T-helper 1 cell treated with Interleukin-12 subunit alpha and Interleukin-12 subunit beta and Interleukin-4 antibody, amounts not matched to agents 30 μg/mL and 1 μg/mL, for 36 hours (primary cell): ENCODE data around the gene DNAJB14.

Source experiments
- H3K27ac Mint-ChIP-seq: one replicate; pipeline ENCODE4 v1.8.0; 2021; ENCODE audit warnings: mild to moderate bottlenecking, mixed read lengths
- H3K27me3 Mint-ChIP-seq: one replicate; pipeline ENCODE4 v1.8.0; 2021; ENCODE audit warnings: low read depth, mixed read lengths
- H3K36me3 Mint-ChIP-seq: one replicate; pipeline ENCODE4 v1.8.0; 2021; ENCODE audit warnings: low read depth, mixed read lengths
- H3K4me1 Mint-ChIP-seq: one replicate; pipeline ENCODE4 v1.8.0; 2021; ENCODE audit warnings: low read depth, mixed read lengths
- H3K4me3 Mint-ChIP-seq: one replicate; pipeline ENCODE4 v1.8.0; 2021; ENCODE audit warnings: mild to moderate bottlenecking, moderate library complexity, mixed read lengths
- H3K9me3 Mint-ChIP-seq: one replicate; pipeline ENCODE4 v1.8.0; 2021; ENCODE audit warnings: mixed read lengths

Gene DNAJB14

DNA sequence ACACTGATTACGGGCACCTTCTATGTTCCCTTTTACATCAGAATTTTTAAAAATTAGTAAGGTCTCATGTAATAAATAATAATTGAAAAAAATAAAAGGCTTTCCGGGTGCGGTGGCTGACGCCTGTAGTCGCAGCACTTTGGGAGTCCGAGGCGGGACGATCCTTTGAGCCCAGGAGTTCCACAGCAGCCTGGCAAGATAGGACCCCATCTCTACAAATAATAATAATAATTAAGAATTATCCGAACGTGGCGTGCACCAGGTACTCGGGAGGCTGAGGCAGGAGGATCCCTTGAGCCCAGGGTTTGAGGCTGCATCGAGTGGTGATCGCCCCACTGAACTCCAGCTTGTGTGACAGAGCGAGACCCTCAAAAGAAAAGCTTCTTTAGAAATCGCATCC, 51.4 kb downstream of the DNAJB14 start:
- Mint-ChIP-seq H3K4me1 (peaks cover 31% of the 10 kb centered on the region), H3K27ac (peak overlapping the region; percentile 81), H3K9me3 (no peaks in the 10 kb centered on the region), H3K4me3 (no peak overlapping the region), H3K36me3 (peaks cover 10% of the 10 kb centered on the region), H3K27me3 (no peaks in the 10 kb centered on the region)

DNA sequence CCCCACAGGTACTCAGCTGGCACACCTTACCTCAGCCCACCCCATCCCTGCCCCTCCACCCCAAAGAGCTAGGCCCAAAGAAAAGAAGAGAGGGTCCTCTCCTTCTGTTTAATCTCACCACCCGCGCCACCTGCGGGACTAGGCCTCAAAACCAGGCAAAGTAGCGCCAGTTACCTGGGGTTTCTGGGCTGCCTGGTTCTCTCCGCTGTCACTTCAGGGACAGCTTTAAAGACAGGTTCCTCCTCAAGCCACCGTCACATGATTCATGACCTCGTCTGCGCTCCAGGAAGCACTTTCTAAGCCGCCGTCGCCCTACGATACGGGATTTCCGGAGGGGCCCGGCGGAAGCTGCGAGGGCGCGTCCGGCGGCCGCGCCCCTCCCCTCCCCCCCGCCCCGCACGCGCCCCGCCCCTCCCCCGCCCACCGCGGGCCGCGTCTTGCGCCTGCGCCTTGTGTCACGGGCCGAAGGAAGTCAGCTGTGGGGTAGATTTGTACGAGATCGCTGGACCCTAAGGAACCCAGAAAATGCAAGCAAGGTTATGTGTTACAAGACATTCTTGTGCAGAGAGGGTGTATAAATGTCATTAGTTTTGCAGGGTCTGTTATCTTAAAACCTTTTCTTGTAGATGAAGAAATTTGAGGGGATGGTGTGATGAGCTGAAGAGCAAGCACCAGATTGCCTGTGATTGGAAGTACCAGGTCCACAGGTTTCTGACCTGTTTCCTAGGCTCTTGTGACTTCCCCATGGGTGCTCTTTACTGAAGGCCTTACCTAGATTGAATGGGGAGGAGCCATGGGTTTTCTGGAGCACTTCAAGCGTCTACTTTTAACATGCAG, 52.0 kb downstream of the DNAJB14 start, which contains the start of gene LAMTOR3:
LAMTOR3 (minus strand) TSS at position 267 of the 837 bp plus-strand sequence. CDS start 464 bp downstream, outside the sequence.
- Mint-ChIP-seq H3K27me3 (no peaks in the 10 kb centered on the region), H3K36me3 (peaks cover 9% of the 10 kb centered on the region), H3K4me3 (peak within 1 kb of the TSS; percentile 97), H3K9me3 (no peaks in the 10 kb centered on the region), H3K27ac (peak within 1 kb of the TSS; percentile 97), H3K4me1 (peaks cover 31% of the 10 kb centered on the region)

DNA sequence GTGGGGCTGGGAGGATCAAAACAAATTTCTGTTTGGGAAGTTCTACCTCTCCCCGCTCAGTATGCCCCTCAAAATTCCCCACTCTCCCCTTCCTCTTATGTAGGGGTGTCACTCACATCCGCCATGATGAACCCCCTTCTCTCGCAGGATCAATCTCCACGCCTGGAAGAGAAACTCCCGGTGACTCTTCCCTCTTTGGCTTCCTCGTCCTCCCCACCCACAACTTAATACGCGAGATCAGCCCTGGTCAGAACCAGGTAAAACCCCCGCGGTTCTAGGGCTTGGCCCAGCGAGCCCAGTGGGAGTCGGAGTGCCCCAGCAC, 52.6 kb downstream of the DNAJB14 start:
- Mint-ChIP-seq H3K4me1 (peaks cover 31% of the 10 kb centered on the region), H3K4me3 (peak overlapping the region; percentile 97), H3K27ac (peak overlapping the region; percentile 97), H3K36me3 (peaks cover 11% of the 10 kb centered on the region), H3K9me3 (no peaks in the 10 kb centered on the region), H3K27me3 (no peaks in the 10 kb centered on the region)

DNA sequence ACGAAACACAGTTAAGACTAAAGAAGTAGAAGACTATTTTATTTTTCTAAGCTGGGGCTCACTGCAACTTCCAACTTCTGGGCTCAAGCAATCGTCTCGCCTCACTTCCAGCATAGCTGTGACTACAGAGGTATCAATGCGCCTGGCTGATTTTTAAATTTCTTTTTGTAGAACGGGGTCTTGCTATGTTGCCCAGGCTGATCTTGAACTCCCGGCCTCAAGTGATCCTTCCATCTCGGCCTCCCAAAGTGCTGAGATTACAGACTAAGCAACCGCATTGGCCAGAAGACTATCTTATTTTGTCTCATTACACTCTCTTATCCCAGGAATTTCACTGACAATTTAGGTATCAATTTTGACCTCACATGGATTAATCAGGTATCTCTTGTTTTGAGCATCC, 53.4 kb downstream of the DNAJB14 start:
- peaks cover 11% of the 10 kb centered on the region for H3K36me3 Mint-ChIP-seq
- H3K27me3 Mint-ChIP-seq = no peaks in the 10 kb centered on the region
- H3K4me3 Mint-ChIP-seq = peak overlapping the region; percentile 97
- no peaks in the 10 kb centered on the region for H3K9me3 Mint-ChIP-seq
- H3K4me1 Mint-ChIP-seq = peaks cover 31% of the 10 kb centered on the region
- H3K27ac Mint-ChIP-seq = peak overlapping the region; percentile 97

DNA sequence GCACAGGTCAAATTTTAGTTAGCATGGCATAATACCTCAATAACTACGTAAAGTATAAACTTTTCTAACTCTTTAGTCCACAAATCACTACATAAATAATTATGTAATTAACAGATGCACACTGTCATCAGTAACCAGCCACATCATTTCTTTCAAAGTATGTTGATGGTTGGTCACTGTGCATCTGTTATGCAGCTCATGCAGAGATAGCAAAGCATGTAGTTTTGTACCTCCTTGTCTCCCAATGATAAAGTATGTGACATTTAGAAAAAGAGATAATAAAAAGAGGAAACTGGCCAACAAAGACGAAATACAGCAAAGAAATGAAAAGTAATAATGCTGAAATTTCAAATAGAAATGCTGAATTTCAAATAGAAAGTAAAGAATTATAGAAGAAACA, 55.1 kb downstream of the DNAJB14 start:
- no peak overlapping the region for H3K4me3 Mint-ChIP-seq
- no peak overlapping the region for H3K27ac Mint-ChIP-seq
- H3K9me3 Mint-ChIP-seq = no peaks in the 10 kb centered on the region
- no peaks in the 10 kb centered on the region for H3K27me3 Mint-ChIP-seq
- peaks cover 9% of the 10 kb centered on the region for H3K36me3 Mint-ChIP-seq
- H3K4me1 Mint-ChIP-seq = peaks cover 33% of the 10 kb centered on the region

DNA sequence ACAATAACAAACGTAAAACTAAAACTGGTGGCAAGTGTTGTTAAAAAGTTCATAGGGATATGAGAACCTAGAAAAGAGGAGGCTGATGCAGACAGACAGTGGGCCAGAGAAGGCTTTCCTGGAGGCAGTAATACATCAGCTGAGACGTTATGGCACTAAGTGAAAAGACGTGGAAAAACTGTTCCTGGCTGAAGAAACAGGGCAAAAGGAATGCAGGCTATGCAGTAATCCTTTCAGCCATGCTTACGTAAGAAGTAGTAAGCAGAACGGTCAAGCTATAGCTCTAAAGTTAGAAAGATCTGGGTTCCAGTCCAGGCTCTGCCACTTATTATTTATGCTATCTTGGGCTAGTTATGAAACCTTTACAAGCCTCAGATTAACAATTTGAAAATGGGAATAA, 58.6 kb downstream of the DNAJB14 start:
- Mint-ChIP-seq H3K4me3 (no peak overlapping the region), H3K27ac (no peak overlapping the region), H3K27me3 (no peaks in the 10 kb centered on the region), H3K9me3 (no peaks in the 10 kb centered on the region), H3K4me1 (peaks cover 12% of the 10 kb centered on the region), H3K36me3 (peaks cover 4% of the 10 kb centered on the region)

DNA sequence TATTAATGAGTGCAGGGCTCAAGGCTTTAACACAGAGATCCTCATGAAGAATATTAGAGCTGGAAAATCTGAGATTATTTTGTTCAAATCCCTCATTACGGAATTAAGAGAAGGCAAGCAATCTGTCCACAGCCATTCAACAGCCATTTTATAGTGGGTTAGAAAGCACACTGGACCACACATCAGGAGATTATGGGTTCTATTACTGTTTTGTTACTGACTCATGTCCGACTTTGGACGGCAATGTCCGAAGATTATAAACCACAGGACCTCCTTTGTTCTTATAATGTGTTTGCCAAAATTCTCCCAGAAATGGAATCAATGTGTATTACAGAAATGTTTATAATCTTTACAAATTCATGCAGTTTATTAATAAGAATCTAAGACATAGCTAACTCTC, 60.3 kb downstream of the DNAJB14 start:
- Mint-ChIP-seq H3K27ac (no peak overlapping the region), H3K4me1 (peaks cover 5% of the 10 kb centered on the region), H3K36me3 (peaks cover 8% of the 10 kb centered on the region), H3K4me3 (no peak overlapping the region), H3K9me3 (no peaks in the 10 kb centered on the region), H3K27me3 (no peaks in the 10 kb centered on the region)

DNA sequence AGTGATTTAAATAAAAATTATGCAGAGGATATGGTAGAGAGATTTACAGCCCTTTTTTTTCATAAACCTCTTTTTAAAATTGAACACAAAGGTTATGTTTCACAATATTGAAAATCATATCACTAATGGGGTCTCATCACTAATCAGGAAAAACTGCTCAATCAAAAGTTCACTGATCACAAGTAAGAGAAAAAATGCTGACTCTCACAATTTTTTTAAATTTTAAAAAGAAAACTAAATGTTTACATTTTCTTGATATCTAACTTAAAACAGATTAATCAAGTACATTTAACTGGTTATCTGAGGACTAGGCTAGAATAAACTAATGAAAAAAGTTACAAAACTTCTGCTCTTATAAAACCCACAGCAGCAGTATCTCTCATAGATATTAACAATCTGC, 60.7 kb downstream of the DNAJB14 start:
- peaks cover 2% of the 10 kb centered on the region for H3K4me1 Mint-ChIP-seq
- H3K27me3 Mint-ChIP-seq = no peaks in the 10 kb centered on the region
- H3K27ac Mint-ChIP-seq = no peak overlapping the region
- H3K9me3 Mint-ChIP-seq = no peaks in the 10 kb centered on the region
- peaks cover 8% of the 10 kb centered on the region for H3K36me3 Mint-ChIP-seq
- H3K4me3 Mint-ChIP-seq = no peak overlapping the region

DNA sequence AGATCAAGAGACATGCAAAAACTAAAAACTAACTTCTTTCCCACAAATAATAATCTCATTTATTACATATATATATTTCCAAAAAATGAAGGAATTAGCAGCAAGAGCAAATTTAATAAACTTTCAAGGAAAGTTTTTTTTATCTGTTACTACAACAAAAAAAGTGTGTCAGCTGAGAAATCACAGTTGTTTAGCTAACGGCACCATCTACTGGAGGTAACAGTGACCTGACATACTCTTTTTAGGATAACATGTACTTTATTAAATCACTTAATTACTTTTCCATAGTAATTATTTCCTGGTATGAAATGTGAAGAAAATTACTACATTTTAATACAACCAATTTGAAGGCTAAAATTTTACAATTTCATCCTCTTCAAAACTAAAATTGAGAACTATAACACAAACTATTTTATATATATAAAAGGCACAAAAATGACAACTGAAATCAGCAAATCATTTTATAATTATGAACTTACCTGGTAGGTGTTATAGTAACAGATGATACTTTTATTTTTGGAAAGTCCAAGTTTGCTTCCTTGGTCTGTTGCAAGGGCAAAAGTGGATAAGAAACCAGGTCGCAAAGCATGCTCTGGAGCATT, 61.3 kb downstream of the DNAJB14 start:
- H3K4me3 Mint-ChIP-seq = no peak overlapping the region
- H3K9me3 Mint-ChIP-seq = no peaks in the 10 kb centered on the region
- H3K27me3 Mint-ChIP-seq = no peaks in the 10 kb centered on the region
- no peak overlapping the region for H3K27ac Mint-ChIP-seq
- H3K36me3 Mint-ChIP-seq = peaks cover 12% of the 10 kb centered on the region
- H3K4me1 Mint-ChIP-seq = peaks cover 2% of the 10 kb centered on the region

DNA sequence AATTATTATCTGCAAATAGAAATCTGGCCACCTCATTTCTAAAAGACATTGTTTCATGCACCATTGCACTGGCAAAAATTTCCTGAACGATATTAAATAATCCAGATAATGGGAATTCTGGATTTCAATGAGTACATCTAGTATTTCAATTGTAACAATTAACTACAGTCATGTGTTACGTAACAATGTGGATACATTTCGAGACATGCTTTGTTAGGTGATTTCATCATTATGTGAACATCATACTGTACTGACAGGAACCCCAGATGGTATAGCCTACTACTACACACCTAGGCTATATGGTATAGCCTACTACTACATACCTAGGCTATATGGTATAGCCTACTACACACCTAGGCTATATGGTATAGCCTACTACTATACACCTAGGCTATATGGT, 67.0 kb downstream of the DNAJB14 start:
- H3K36me3 Mint-ChIP-seq = peaks cover 24% of the 10 kb centered on the region
- H3K9me3 Mint-ChIP-seq = no peaks in the 10 kb centered on the region
- no peaks in the 10 kb centered on the region for H3K27me3 Mint-ChIP-seq
- no peak overlapping the region for H3K27ac Mint-ChIP-seq
- no peak overlapping the region for H3K4me3 Mint-ChIP-seq
- peaks cover 1% of the 10 kb centered on the region for H3K4me1 Mint-ChIP-seq

DNA sequence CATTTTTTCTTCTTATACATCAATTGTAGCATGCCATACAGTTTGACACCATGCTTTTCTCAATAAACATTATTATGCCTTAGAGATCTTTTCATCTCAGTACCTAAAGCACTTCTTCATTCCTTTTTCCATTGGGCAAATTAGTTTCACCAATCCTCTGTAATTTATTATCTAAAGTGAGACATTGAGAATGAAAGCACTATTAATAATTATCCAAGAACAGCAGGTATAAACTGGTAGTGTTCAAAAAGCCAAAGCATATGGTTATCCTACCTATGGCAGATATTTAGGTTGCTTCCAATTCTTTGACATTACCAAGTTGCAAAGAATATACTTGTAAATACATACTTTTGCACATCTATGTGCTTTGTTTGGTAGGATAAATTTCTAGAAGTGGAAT, 67.8 kb downstream of the DNAJB14 start:
- H3K4me3 Mint-ChIP-seq = no peak overlapping the region
- no peak overlapping the region for H3K27ac Mint-ChIP-seq
- peaks cover 28% of the 10 kb centered on the region for H3K36me3 Mint-ChIP-seq
- peaks cover 1% of the 10 kb centered on the region for H3K4me1 Mint-ChIP-seq
- no peaks in the 10 kb centered on the region for H3K9me3 Mint-ChIP-seq
- no peaks in the 10 kb centered on the region for H3K27me3 Mint-ChIP-seq

DNA sequence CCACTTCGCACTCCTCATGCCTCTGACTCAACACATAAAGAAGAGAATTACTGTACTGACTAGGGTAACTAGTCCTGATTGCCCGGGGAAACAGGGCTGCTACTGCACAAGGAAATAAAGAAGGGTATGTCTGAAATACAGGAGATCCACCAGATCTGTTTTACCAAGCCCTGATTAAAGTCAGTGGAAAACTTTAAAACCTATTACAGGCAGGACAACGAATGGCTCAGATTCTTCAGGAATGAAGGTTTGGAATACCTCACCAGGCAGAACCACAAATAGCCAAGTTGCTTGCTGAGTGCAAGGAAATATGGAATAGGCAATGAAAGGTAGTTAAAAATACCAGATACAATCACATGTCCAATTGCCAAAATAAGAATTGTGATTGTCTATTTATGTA, 69.5 kb downstream of the DNAJB14 start:
- Mint-ChIP-seq H3K4me1 (peaks cover 1% of the 10 kb centered on the region), H3K27ac (no peak overlapping the region), H3K36me3 (peaks cover 34% of the 10 kb centered on the region), H3K27me3 (no peaks in the 10 kb centered on the region), H3K4me3 (no peak overlapping the region), H3K9me3 (no peaks in the 10 kb centered on the region)

DNA sequence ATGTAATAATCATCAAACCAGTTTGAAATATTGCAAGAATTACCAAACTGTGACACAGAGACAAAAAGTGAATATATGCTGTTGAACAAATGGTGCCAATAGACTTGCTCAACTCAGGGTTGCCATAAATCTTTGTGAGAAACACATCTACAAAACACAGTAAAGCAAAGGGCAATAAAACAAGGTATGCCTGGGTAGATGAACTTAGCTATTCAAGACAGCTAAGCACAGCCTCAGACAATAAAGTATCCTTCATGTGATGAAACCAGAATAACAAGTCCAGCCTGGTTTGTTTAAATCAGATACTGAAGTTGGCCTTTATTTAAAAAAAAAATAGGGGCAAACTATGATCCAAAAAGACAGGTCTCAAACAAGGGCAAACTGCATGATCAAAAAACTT, 71.3 kb downstream of the DNAJB14 start:
- no peaks in the 10 kb centered on the region for H3K27me3 Mint-ChIP-seq
- no peak overlapping the region for H3K27ac Mint-ChIP-seq
- H3K36me3 Mint-ChIP-seq = peaks cover 34% of the 10 kb centered on the region

DNA sequence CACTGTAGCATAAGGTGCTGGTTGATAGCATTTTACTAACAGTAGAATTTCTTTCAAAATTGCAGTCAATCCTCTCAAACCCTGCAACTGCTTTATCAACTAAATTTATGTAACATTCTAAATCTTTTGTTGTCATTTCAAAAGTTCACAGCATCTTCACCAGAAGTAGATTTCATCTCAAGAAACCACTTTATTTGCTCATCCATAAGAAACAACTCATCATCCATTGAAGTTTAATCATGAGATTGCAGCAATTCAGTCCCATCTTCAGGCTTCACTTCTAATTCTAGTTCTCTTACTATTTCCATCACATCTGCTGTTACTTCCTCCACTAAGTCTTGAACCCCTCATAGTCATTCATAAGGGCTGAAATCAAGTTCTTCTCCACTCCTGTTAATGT, 73.8 kb downstream of the DNAJB14 start:
- H3K4me3 Mint-ChIP-seq = no peak overlapping the region
- H3K27me3 Mint-ChIP-seq = no peaks in the 10 kb centered on the region
- H3K4me1 Mint-ChIP-seq = peaks cover 5% of the 10 kb centered on the region
- H3K27ac Mint-ChIP-seq = no peak overlapping the region
- no peaks in the 10 kb centered on the region for H3K9me3 Mint-ChIP-seq
- H3K36me3 Mint-ChIP-seq = peaks cover 36% of the 10 kb centered on the region

More for the DNA sequence above, 71.3 kb downstream of the DNAJB14 start:
- Mint-ChIP-seq H3K9me3 (no peaks in the 10 kb centered on the region), H3K4me1 (peaks cover 3% of the 10 kb centered on the region), H3K4me3 (no peak overlapping the region)

DNA sequence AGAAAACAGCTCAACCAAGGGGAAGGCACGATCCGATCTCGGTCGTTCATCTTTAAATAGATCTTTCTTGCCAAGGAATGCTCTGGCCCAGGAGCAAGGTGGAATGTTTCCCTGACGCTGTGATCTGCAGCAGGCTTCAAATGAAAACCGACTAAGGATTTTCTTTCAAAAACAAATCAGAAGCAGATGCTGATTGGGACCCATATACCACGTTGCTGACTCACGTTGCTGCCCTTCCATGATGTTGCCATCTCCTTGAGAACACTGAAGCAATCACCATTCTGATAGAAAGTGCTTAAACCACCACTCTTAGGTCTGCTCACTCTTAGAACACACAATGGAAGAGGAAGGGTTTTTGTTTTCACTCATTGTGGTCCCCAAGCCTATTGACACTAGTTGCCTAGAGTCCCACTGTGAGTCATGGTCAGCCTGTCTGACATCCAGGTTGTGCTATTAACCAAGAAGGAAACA, 78.3 kb downstream of the DNAJB14 start:
- peak overlapping the region; percentile 50 for H3K27ac Mint-ChIP-seq
- peaks cover 43% of the 10 kb centered on the region for H3K36me3 Mint-ChIP-seq

More for the DNA sequence above, 78.3 kb downstream of the DNAJB14 start:
- Mint-ChIP-seq H3K27me3 (no peaks in the 10 kb centered on the region), H3K9me3 (no peaks in the 10 kb centered on the region), H3K4me3 (no peak overlapping the region), H3K4me1 (peaks cover 7% of the 10 kb centered on the region)
